Ovary (tissue), 3 donors: ENCODE data around the gene ADAM10.

ENCODE experiments used
- CTCF ChIP-seq, 3 donors: fragments of 450-650 bp in 2 of 3; fragments of 200-600 bp in 1 of 3; IDR thresholded peaks; one replicate each; pipeline versions ENCODE4 v1.5.1 to v1.8.0; 2016 to 2022; ENCODE audit warnings: antibody characterized with exemption in 3 of 3, mild to moderate bottlenecking in 1 of 3
- EP300 ChIP-seq: sonication (generic); formaldehyde crosslinking; IDR thresholded peaks from one replicate; pipeline ENCODE4 v1.6.1; 2017; ENCODE audit warnings: antibody characterized with exemption
- POLR2A ChIP-seq: fragments of 450-650 bp; IDR thresholded peaks from one replicate; pipeline ENCODE4 v1.6.1; 2017; ENCODE audit warnings: antibody characterized with exemption, mild to moderate bottlenecking, moderate library complexity
- donor health status: DM: no; HTN: no; CAD: no.

GRCh38 chr15:58576657-58577056 is 172.8 kb downstream of the ADAM10 start:
- no peak for TF ChIP-seq POLR2A
- no peak for TF ChIP-seq CTCF (IDR thresholded peaks at IDR 0.05)
- TF ChIP-seq EP300 = no peak
